ENCODE measurements around the gene TMEM176B.

GRCh38 chr7:150848561-150849115, 48.5 kb upstream of the TMEM176B start:
- TF ChIP-seq CTCF (IDR thresholded peaks at IDR 0.05) (no peak), POLR2A (IDR thresholded peaks at IDR 0.05) (no peak)
